Neural crest cell (in vitro differentiated cells): Measurements from ENCODE around the gene CACNA2D3. TPM values are rescaled to one million over a fixed set of nuclear protein-coding genes. Genes with fewer than 3 reads are reported as not detected.
A peak's percentile ranks its signal among the peaks of the same experiment; 100 is the strongest.

ENCODE experiments used
- DNase-seq: peaks from one replicate; pipeline ENCODE4 v3.0.0; 2021; ENCODE audit warnings: low read depth, mixed read lengths, low spot score
- H3K27ac Mint-ChIP-seq: one replicate; pipeline ENCODE4 v1.8.0; 2021; ENCODE audit warnings: mild to moderate bottlenecking, mixed read lengths; ENCODE audit not compliant: unreplicated experiment
- H3K27me3 Mint-ChIP-seq: 2 replicates; pipeline ENCODE4 v1.8.0; 2021; ENCODE audit warnings: low read depth, mild to moderate bottlenecking, mixed read lengths
- H3K36me3 Mint-ChIP-seq: 2 replicates; pipeline ENCODE4 v1.8.0; 2021; ENCODE audit warnings: low read depth, mild to moderate bottlenecking, mixed read lengths
- H3K4me1 Mint-ChIP-seq: 2 replicates; pipeline ENCODE4 v1.8.0; 2021; ENCODE audit warnings: mixed read lengths
- H3K4me3 Mint-ChIP-seq: one replicate; pipeline ENCODE4 v1.8.0; 2021; ENCODE audit warnings: mild to moderate bottlenecking, mixed read lengths
- H3K9me3 Mint-ChIP-seq: 2 replicates; pipeline ENCODE4 v1.8.0; 2021; ENCODE audit warnings: mixed read lengths
- total RNA-seq: library from RNA; stranded (reverse); gene quantifications from 2 replicates; pipeline ENCODE4 v1.2.1, GENCODE V29; 2021
- TF ChIP-seq, protein P1 (sequence below): fragments of 200-600 bp; sonication (generic); conservative IDR thresholded peaks from 2 replicates; pipeline ENCODE4 v1.5.0; 2021; ENCODE audit warnings: antibody characterized with exemption, mild to moderate bottlenecking

Gene CACNA2D3
- total RNA-seq, 1 donor from 2014 or later, result 0.82 TPM

DNA sequence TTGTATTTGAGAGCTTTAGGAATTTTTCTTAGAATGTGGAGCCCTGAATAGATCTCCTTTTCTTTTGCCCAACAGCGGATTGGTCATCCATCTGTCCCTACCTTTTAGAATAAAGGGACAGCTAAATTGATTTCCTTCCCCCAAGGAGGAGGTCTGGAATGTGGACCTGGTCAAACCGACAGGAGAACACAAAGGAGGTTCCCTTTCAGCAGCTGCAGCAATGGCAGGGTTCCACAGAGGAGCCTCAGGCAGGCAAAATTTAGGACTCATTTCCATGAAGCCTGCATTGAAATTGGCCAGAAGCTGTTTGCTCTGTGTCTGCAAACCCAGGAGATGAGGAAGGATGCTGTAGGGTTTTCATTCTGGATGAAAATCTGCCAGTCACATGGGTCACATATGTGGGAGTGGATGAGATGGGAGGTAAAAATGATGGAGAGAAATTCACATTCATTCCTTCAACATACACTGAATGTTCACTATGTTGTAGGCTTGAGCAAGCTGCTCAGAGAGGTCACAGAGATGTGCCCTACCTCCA, 728.2 kb downstream of the CACNA2D3 start:
- TF ChIP-seq, protein P1, sequence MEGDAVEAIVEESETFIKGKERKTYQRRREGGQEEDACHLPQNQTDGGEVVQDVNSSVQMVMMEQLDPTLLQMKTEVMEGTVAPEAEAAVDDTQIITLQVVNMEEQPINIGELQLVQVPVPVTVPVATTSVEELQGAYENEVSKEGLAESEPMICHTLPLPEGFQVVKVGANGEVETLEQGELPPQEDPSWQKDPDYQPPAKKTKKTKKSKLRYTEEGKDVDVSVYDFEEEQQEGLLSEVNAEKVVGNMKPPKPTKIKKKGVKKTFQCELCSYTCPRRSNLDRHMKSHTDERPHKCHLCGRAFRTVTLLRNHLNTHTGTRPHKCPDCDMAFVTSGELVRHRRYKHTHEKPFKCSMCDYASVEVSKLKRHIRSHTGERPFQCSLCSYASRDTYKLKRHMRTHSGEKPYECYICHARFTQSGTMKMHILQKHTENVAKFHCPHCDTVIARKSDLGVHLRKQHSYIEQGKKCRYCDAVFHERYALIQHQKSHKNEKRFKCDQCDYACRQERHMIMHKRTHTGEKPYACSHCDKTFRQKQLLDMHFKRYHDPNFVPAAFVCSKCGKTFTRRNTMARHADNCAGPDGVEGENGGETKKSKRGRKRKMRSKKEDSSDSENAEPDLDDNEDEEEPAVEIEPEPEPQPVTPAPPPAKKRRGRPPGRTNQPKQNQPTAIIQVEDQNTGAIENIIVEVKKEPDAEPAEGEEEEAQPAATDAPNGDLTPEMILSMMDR, result no peak
- H3K9me3 Mint-ChIP-seq, result no peaks in the 10 kb centered on the region
- no peak for DNase-seq
- H3K27me3 Mint-ChIP-seq, result peaks cover 3% of the 10 kb centered on the region
- no peak overlapping the region for H3K4me3 Mint-ChIP-seq
- H3K27ac Mint-ChIP-seq, result no peak overlapping the region
- no peaks in the 10 kb centered on the region for H3K36me3 Mint-ChIP-seq
- peaks cover 12% of the 10 kb centered on the region for H3K4me1 Mint-ChIP-seq

DNA sequence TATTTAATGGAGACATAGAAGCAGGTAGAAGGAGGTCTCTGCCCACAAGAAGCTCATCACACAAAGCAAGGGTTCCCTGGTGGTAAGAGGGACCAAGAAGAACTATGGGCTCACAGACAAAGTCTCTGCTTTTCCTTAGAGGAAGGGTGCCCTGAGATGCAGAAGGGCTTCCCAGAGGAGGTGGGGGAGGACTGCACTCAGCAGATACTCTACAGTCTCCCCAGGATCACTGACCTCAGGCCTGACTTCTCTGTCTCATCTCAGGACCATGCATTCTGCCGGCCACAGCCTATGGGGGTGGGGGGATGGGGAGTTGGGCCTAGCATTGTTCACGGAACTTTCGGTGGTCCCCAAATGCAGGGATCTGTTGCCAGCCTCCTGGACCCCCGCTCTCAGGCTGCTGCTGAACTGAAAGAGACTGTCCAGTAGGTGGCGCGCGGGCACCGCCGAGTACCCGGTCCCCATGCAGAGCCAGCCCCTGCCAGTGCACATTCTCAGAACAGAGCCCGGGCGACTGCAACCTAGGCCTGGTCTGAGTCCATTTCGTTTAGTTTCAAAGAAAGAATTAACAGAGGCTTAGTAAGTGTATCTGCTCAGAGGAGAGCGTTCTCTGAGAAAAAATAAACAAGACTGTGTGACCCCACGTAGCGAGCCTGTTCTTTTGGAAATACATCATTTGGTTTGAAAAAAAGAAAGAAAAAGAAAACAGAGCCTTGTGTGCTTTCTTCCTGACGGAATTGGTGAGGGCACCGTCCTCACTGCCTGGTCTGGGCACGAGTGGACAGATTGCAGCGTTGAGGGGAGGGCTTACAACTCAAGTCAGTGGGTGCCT, 731.4 kb downstream of the CACNA2D3 start:
- H3K4me1 Mint-ChIP-seq, result peaks cover 20% of the 10 kb centered on the region
- DNase-seq, result peak; percentile 91
- H3K36me3 Mint-ChIP-seq, result no peaks in the 10 kb centered on the region
- TF ChIP-seq, protein P1, result peak; percentile 93
- peak overlapping the region; percentile 10 for H3K27ac Mint-ChIP-seq
- H3K27me3 Mint-ChIP-seq, result peaks cover 3% of the 10 kb centered on the region
- no peaks in the 10 kb centered on the region for H3K9me3 Mint-ChIP-seq
- no peak overlapping the region for H3K4me3 Mint-ChIP-seq

DNA sequence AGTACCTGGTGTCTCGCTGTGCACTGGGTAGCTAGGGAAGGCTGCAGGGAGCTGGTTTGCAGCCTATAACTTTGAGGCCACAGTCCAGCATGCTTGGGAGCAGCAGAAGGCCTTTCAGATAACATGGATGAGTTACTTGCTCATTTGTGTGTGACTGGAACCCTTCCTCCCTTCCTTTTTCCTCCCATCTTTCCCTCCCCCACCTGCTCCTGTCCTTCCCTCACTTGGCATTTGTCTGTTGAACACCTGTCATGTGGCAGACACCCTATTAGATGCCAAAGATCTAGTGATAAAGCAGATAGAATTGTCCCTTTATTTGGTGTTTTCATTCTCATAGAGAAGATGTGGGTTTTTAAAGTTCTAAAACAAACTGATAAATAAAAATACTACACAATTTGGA, 733.9 kb downstream of the CACNA2D3 start:
- H3K4me1 Mint-ChIP-seq, result peaks cover 25% of the 10 kb centered on the region
- H3K9me3 Mint-ChIP-seq, result no peaks in the 10 kb centered on the region
- H3K27ac Mint-ChIP-seq, result no peak overlapping the region
- H3K4me3 Mint-ChIP-seq, result no peak overlapping the region
- DNase-seq, result no peak
- TF ChIP-seq, protein P1, result no peak
- no peaks in the 10 kb centered on the region for H3K36me3 Mint-ChIP-seq
- H3K27me3 Mint-ChIP-seq, result peaks cover 3% of the 10 kb centered on the region

DNA sequence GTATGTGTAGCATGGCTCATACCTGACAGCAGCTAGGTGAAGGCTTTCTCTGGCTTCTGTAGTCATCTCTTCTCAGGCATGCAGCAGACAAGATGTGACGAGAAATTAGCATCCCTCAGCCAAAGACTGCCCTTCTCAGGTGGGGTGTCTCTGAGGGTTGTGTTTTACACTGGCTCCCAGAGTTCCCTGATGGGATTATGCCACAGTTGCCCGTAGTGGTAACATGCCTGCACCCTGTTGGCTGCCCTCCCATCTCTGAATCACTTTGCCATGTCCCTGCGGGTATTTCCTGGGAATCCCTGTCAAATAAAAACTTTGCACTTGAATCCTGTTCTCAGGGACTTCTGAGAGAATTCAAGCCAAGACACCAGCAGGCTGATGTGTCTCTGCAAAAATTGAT, 735.0 kb downstream of the CACNA2D3 start:
- no peaks in the 10 kb centered on the region for H3K36me3 Mint-ChIP-seq
- DNase-seq, result no peak
- H3K9me3 Mint-ChIP-seq, result no peaks in the 10 kb centered on the region
- H3K27ac Mint-ChIP-seq, result no peak overlapping the region
- peaks cover 3% of the 10 kb centered on the region for H3K27me3 Mint-ChIP-seq
- TF ChIP-seq, protein P1, result no peak
- H3K4me1 Mint-ChIP-seq, result peaks cover 25% of the 10 kb centered on the region
- no peak overlapping the region for H3K4me3 Mint-ChIP-seq

DNA sequence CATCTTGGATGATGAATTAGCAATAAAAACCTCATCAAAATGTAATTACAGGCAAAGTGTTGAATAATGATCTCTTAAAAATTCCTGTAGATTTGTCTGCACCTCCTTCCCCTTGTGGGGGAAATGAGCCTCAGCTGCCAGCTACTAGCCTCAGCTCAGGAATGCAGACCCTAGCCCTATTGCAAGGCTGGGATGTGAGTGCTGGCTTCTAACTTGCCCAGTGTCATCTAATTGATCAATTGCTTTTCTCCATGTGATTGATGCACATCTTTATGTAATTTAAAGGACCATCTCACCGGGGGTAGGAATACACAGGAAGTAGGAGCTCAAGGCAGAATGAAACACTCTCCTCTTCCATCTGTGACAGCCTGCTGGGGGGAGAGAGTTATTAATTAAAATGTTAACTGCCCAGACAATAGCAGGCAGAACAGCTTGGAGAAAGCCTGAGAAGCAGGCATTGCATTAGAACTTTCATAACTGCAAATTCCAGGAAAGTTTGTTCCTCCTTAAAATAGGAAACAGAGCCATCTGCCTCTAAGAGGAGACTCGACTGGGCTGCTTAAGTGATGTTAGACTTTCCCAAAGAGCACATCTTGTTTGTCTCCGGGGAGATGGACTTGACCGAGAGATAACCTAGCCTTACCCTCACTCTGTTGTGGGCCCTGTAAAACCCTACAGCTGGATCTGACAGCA, 735.9 kb downstream of the CACNA2D3 start:
- Mint-ChIP-seq H3K4me3 (no peak overlapping the region), H3K9me3 (no peaks in the 10 kb centered on the region), H3K36me3 (no peaks in the 10 kb centered on the region), H3K27me3 (no peaks in the 10 kb centered on the region), H3K27ac (no peak overlapping the region), H3K4me1 (peaks cover 34% of the 10 kb centered on the region)
- TF ChIP-seq, protein P1, result no peak
- no peak for DNase-seq
